HG02852 (cell line): ENCODE data around the gene REEP3.

ENCODE experiments used
- ATAC-seq: cut with Tn5 transposase; IDR thresholded peaks from one replicate; pipeline ENCODE4 v1.9.1; 2021; ENCODE audit warnings: mild to moderate bottlenecking, moderate library complexity; ENCODE audit not compliant: unreplicated experiment

The REEP3 gene

GRCh38 chr10:63627396-63627795 lies 106.2 kb downstream of the REEP3 start:
- no peak for ATAC-seq

- no peak for ATAC-seq
These were observed 106.7 kb downstream of the REEP3 start for GRCh38 chr10:63627881-63628296.

GRCh38 chr10:63628526-63629362 lies 107.5 kb downstream of the REEP3 start:
- peak; percentile 35 for ATAC-seq

GRCh38 chr10:63629363-63630084 lies 108.3 kb downstream of the REEP3 start:
- peak; percentile 54 for ATAC-seq

- peak; percentile 61 for ATAC-seq
These were observed 109.1 kb downstream of the REEP3 start for GRCh38 chr10:63630085-63630930.

GRCh38 chr10:63630931-63631680 lies 109.9 kb downstream of the REEP3 start:
- no peak for ATAC-seq

- no peak for ATAC-seq
These were observed 110.8 kb downstream of the REEP3 start for GRCh38 chr10:63631991-63632390.

- ATAC-seq = no peak
These were observed 112.7 kb downstream of the REEP3 start for GRCh38 chr10:63633677-63634487.

- no peak for ATAC-seq
These were observed 113.4 kb downstream of the REEP3 start for GRCh38 chr10:63634488-63635065.

- peak; percentile 61 for ATAC-seq
These were observed 115.6 kb downstream of the REEP3 start for GRCh38 chr10:63636812-63637211.

- no peak for ATAC-seq
These were observed 116.7 kb downstream of the REEP3 start for GRCh38 chr10:63637901-63638327.

GRCh38 chr10:63641366-63641765 lies 120.2 kb downstream of the REEP3 start:
- no peak for ATAC-seq

GRCh38 chr10:63641799-63642198 lies 120.6 kb downstream of the REEP3 start:
- ATAC-seq = no peak

GRCh38 chr10:63642808-63643207 lies 121.6 kb downstream of the REEP3 start:
- no peak for ATAC-seq

GRCh38 chr10:63644418-63645142 lies 123.4 kb downstream of the REEP3 start:
- no peak for ATAC-seq

- no peak for ATAC-seq
These were observed 124.0 kb downstream of the REEP3 start for GRCh38 chr10:63645195-63645594.

- ATAC-seq = no peak
These were observed 125.3 kb downstream of the REEP3 start for GRCh38 chr10:63646491-63646890.

- no peak for ATAC-seq
These were observed 130.7 kb downstream of the REEP3 start for GRCh38 chr10:63651864-63652263.

GRCh38 chr10:63653747-63654146 lies 132.5 kb downstream of the REEP3 start:
- ATAC-seq = no peak
